GM10847 (cell line): Measurements from ENCODE around the gene NAALADL1.

Experiments
- POLR2A ChIP-seq: IDR thresholded peaks from 2 replicates; pipeline ENCODE4 v1.6.1; 2011; ENCODE audit not compliant: insufficient read length; ENCODE audit errors: extremely low read depth

Gene NAALADL1

DNA sequence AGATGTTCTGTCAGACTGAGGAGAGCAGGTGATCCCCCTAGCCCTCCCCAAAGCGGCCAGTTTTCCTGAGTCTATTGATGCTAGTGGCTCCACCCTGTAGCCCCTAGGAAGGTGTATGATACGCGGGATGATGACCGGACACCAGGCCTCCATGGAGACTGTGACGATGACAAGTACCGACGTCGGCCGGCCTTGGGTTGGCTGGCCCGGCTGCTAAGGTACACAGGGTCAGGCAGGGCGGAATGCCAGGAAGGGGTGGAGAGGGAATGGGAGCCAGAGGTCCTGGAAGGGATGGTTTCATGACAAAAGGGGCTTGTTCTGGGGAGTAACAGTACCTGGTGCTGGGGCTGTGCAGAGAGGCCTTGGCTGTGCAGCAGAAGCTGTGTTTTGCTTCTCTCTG, 28.9 kb upstream of the NAALADL1 start:
- TF ChIP-seq POLR2A: no peak

DNA sequence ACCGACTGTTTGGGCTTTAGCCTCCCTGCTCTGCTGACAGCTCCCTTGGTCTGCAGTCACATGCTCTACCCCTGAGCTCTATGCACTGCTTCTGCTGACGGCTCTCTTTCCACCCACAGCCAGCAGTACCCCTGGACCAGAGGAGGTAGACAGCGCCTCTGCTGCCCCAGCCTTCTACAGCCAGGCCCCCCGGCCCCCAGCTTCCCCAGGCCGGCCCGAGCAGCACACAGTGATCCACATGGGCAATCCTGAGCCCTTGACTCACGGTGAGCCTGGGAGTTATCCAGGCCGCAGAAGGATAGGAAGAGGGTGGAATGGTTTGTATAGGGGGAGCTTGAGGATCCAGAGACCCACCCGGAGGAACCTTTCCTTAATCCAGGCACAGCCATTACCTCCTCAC, 28.5 kb upstream of the NAALADL1 start:
- no peak for TF ChIP-seq POLR2A

DNA sequence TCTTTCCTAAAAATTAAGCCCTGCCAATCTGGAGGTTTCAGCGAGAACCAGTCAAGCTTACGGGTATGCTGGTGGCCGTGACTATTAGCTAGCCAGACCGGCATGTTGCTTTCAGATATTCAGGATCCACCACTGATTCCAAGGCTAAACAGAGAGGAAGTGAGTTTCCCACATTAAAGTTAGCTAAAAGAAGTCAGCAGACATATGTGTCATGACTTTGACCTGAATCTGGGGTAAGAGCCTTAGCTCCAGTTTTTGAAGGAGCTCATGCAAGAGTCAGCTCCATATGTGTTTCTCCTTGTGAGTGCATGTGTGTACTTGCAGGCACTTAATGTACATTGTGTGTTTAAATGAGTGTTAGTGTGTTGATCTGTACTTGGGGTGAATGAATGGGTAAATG, 27.1 kb upstream of the NAALADL1 start:
- TF ChIP-seq POLR2A: no peak

DNA sequence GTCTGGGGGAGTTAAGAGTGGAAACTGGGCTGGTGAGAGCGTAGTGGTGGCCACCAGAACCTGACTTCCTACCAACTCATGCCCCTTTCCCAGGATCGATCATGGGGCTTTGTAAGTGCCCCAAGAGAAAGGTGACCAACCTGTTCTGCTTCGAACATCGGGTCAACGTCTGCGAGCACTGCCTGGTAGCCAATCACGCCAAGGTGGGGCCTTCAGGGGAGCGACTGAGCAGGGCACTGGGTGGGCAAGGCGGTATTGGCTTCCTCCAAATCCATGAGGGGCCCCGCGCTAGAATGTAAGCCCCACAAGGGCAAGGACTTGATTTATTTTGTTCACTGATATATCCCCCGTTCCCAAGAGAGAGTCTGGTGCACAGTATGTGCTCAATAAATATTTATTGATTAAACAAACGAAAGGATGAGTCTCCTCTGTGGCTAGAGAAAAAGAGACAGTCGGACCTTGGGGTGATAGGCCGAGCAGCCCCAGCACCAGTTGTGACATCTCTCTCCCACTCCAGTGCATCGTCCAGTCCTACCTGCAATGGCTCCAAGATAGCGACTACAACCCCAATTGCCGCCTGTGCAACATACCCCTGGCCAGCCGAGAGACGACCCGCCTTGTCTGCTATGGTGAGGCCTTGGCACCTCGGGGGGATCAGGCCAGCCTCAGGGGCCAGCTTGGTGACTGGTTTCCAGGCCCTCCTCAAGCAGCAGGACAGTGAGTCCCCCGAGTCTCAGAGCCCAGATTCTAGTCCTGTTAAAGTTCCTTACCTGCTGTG, 26.4 kb upstream of the NAALADL1 start:
- no peak for TF ChIP-seq POLR2A

DNA sequence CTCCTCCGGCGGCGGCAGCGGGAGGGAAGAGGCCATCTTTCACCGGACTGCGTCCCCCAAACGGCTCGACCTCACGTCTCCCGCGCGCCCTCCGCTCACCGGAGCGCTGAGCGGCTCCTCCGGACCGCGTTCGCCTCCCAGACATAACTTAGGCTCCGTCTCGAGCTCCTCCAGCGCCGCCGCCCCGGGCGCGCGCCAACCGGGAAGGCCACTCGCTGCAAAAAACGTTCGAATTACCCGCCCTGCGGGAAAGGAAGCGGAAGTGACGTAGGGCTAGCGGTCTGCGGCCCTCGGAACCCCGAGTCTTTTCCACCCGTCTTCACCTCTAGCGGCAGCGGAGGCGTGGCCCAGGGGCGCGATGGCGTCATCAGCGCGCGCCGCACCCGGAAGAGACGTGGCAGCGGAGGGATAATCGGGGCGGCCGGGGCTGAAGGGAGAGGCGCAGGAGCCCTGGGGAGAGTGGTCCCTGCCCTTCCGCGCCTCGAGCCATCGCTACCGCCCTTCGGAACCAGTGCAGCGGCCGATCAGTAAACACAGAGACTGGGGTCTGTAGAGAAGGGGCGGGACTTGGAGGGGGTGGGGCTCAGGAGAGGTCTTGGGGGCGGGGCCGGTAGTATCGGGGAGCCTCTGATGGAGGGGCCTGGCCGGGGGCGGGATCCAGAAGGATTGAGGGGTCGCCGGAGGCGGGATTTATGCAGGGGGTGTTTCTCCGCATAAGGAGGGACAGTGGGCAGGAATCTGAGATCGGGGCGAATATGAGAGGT, 25.7 kb upstream of the NAALADL1 start, which contains the start of the genes CDCA5 and ZFPL1:
Gene CDCA5, minus strand, starts transcription at position 207 of the 764 bp plus-strand sequence. Its CDS starts 62 bp downstream, at position 145.
Gene ZFPL1, plus strand, starts transcription at position 389 of the 764 bp plus-strand sequence. CDS start 477 bp downstream, outside the sequence.
- TF ChIP-seq POLR2A: peak; percentile 68

- no peak for TF ChIP-seq POLR2A
These were observed 24.9 kb upstream of the NAALADL1 start for GRCh38 chr11:65083134-65083833.

DNA sequence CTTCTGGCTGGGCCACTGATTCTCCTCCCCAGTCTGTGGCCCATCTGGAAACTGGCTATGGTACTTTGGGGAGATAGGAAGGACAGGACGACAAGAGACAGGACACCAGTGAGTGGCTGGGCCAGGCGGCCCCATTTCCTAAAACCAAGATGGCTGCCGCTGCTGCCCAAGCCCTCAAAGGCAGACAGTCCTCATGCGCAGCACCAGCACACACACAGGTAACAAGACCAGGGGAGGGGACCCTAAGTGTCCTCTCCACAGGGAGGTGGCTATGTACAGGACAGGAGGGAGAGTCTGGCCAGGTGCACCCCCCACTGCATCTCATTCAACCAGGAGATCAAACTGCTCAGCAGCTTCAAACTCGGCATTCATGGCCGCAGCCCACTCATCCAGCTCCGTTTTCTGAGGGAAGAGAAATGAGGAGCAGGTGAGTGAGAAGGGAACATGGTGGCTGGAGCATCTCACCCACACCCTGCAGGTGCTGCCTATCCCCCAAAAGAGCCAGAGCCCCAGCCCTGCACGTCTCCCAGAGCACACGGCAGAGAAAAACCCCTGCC, 20.5 kb upstream of the NAALADL1 start:
- no peak for TF ChIP-seq POLR2A

GRCh38 chr11:65078151-65078550, 19.8 kb upstream of the NAALADL1 start:
- TF ChIP-seq POLR2A: no peak

GRCh38 chr11:65077451-65077850, 19.1 kb upstream of the NAALADL1 start:
- no peak for TF ChIP-seq POLR2A

- TF ChIP-seq POLR2A: no peak
These were observed 14.2 kb upstream of the NAALADL1 start for GRCh38 chr11:65072631-65072966.

GRCh38 chr11:65071907-65072630, 13.7 kb upstream of the NAALADL1 start:
- no peak for TF ChIP-seq POLR2A

DNA sequence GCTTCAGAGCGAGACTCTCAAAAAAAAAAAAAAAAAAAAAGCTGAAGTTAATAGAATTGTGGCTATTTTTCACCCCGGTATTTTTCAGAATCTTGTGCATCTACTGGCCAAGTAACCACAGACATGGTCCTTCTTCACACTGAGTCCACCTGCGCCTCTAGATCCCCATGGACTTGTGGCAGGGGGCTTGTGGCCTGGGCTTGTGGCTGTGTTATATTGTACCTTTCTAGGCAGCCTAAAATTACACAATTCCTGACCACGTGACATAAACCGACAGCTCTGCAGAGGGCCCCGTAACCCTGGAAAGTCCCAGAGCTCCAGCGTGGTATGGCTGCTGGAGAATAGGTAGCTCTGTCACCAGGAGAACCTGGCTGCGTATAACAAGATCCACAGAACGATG, 10.9 kb upstream of the NAALADL1 start:
- TF ChIP-seq POLR2A: no peak

- no peak for TF ChIP-seq POLR2A
These were observed 9.1 kb upstream of the NAALADL1 start for GRCh38 chr11:65067446-65067845.

DNA sequence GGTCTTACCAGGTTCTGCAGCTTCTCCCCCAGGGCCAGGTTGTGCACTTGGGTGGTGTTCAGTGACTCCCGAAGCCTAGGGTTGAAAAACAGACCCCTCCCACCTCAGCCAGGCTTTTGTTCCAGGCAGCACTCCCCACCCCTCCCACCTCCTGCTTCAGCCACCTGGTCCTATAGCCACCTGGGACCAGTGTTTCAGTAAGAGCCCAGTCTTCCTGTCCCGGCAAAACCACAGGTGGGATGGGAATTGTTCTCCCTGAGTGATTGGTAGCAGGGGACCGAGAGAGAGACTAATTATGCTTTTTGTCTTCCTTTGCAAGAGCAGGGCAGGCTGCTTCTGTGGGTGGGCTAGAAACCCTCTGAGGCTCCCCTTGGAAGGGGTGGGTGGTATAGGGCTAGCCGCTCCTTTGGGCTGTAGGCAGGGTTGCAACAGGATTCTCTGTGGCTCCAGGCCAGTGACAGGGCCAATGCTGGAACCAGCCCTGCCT, 8.5 kb upstream of the NAALADL1 start:
- no peak for TF ChIP-seq POLR2A

GRCh38 chr11:65066315-65066714, 8.0 kb upstream of the NAALADL1 start:
- no peak for TF ChIP-seq POLR2A

GRCh38 chr11:65065851-65066250, 7.5 kb upstream of the NAALADL1 start:
- TF ChIP-seq POLR2A: no peak
